Mucosa of descending colon (tissue), 3 donors: ENCODE results near the gene DPEP1. TPM values are rescaled to one million over a fixed set of nuclear protein-coding genes. Genes with fewer than 3 reads are reported as not detected.
A peak's percentile ranks its signal among the peaks of the same experiment; 100 is the strongest.

Experiments
- ATAC-seq: fragments of 200-7000 bp; cut with Tn5 transposase; one replicate; pipeline ENCODE4 v1.9.1; 2020; ENCODE audit warnings: mild to moderate bottlenecking, moderate library complexity
- DNase-seq, 3 donors: peaks; one replicate each; pipeline ENCODE4 v3.0.0-alpha.2; 2020
- H3K36me3 ChIP-seq: fragments of 200-600 bp; one replicate; pipeline ENCODE4 v1.8.0; 2021; ENCODE audit warnings: low read depth, mild to moderate bottlenecking
- H3K4me1 ChIP-seq: fragments of 200-600 bp; one replicate; pipeline ENCODE4 v1.8.0; 2021; ENCODE audit warnings: low read depth, mild to moderate bottlenecking
- H3K4me3 ChIP-seq: fragments of 200-600 bp; one replicate; pipeline ENCODE4 v1.8.0; 2021; ENCODE audit warnings: mild to moderate bottlenecking
- H3K9me3 ChIP-seq: fragments of 200-600 bp; one replicate; pipeline ENCODE4 v1.8.0; 2021; ENCODE audit warnings: mild to moderate bottlenecking
- intact Hi-C, 2 donors: fragments of 100-400 bp; cut with DNase I in 1 of 2; cut with micrococcal nuclease in 1 of 2; formaldehyde crosslinking; loops; one replicate each; pipeline versions ENCODE4 v1.11.0 to v1.11.1; 2022; cut with DNase I, micrococcal nuclease
- total RNA-seq, 3 donors: library from RNA; stranded (reverse); fragmentation: NEBNext Ultra II Directional in 2 of 3; extraction: Animal tissue kit (Norgen Biotek cat#: 25700) in 2 of 3; gene quantifications; one replicate each; pipeline versions ENCODE4 v1.2.1 to v1.2.4, GENCODE V29; 2021 to 2023
- TF ChIP-seq, protein P1 (sequence below): fragments of 200-600 bp; IDR thresholded peaks from one replicate; pipeline ENCODE4 v1.8.0; 2022; ENCODE audit warnings: antibody characterized with exemption, mild to moderate bottlenecking
- donor health status: DM: no; HTN: no; CAD: no; lungs with moderate emphysema.
- donor health status: DM: no; HTN: no; CAD: no.
- donor health status: DM: no; HTN: yes; CAD: no.

Gene DPEP1
- total RNA-seq, 3 donors from 2014 or later: 0.28 to 2.0 TPM; not detected in 1

DNA sequence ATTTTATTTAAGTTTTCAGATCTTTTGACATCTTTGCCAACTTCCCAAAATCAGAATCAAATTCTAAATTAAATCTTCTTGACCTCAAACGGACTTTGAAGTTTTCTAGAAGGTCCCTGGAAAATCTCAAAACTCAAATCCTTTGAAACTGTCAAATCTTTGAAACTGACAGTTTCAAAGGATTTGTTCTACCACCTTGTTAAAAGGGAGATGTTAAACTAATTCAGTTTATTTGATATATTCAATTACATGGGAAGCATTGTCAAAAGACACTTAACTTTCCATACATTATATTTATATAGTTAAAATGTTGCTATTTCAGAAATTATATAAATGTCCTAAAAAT is 3.4 kb upstream of the DPEP1 start:
- Histone ChIP-seq H3K4me3 (no peak overlapping the region), H3K4me1 (no peaks in the 10 kb centered on the region), H3K9me3 (no peaks in the 10 kb centered on the region), H3K36me3 (no peaks in the 10 kb centered on the region)
- intact Hi-C loops: no loop called here
- DNase-seq (no peak), ATAC-seq (no peak)
- TF ChIP-seq, protein P1, sequence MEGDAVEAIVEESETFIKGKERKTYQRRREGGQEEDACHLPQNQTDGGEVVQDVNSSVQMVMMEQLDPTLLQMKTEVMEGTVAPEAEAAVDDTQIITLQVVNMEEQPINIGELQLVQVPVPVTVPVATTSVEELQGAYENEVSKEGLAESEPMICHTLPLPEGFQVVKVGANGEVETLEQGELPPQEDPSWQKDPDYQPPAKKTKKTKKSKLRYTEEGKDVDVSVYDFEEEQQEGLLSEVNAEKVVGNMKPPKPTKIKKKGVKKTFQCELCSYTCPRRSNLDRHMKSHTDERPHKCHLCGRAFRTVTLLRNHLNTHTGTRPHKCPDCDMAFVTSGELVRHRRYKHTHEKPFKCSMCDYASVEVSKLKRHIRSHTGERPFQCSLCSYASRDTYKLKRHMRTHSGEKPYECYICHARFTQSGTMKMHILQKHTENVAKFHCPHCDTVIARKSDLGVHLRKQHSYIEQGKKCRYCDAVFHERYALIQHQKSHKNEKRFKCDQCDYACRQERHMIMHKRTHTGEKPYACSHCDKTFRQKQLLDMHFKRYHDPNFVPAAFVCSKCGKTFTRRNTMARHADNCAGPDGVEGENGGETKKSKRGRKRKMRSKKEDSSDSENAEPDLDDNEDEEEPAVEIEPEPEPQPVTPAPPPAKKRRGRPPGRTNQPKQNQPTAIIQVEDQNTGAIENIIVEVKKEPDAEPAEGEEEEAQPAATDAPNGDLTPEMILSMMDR: no peak

DNA sequence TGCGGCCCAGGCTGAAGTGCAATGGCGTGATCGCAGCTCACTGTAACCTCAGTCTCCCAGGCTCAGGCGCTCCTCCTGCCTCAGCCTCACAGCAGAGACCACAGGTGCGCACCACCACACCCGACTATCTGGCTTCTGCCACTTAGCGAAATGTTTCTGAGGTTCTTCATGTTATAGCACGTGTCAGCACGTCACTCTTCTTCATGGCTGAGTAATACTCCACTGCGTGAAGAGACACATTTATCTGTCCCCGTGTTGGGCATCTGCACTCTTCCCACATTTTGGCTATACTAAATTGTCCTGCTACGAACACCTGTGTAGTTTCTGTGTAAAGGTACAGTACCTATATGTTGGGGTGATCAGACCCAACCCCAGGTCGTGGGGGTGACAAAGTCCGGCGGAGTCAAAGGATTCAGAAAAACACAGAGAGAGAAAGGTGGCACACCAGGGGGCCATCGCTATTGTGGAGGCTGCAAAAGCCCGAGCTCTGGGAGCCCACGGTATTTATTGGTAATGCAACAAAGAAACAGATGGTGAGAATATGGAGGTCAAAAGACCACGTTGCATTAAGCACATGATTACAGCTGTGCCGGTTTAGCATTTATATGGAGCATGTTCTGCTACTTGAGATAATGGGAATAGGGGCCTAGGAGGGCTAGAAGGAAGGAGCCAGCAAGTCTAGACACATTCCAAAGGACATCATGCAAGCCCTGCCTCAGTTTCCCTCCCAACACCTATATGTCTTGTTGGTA is 851 bp upstream of the DPEP1 start:
- ATAC-seq: no peak
- no peaks in the 10 kb centered on the region for H3K36me3 ChIP-seq
- no peak for DNase-seq
- TF ChIP-seq, protein P1: no peak
- no peaks in the 10 kb centered on the region for H3K4me1 ChIP-seq
- intact Hi-C loops: no loop called here
- H3K4me3 ChIP-seq: no peak overlapping the region
- H3K9me3 ChIP-seq: no peaks in the 10 kb centered on the region

DNA sequence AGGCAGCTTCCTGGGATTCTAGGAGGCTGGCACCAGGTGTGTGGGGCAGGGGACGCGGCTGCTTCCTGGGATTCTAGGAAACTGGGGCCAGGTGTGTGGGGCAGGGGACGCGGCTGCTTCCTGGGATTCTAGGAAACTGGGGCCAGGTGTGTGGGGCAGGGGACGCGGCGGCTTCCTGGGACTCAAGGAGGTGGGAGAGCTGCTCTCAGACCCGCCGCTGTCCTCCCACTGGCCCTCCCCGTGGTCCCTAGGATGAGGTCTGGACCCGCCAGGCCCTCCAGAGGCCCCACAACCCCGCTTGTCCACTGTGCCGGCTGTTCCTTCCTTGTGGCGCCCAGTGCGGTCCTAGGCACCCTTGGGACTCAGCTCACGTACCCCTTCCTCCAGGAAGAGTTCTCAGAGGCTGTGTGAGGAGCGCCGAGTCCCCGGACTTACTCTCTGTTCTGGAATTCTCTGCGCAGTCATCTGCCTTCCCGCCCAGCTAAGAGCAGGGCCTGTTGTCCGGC is 565 bp downstream of the DPEP1 start:
- ATAC-seq: no peak
- Histone ChIP-seq H3K4me1 (no peaks in the 10 kb centered on the region), H3K9me3 (no peaks in the 10 kb centered on the region), H3K4me3 (no peak overlapping the region), H3K36me3 (no peaks in the 10 kb centered on the region)
- DNase-seq: no peak
- intact Hi-C loops: no loop called here
- TF ChIP-seq, protein P1: no peak

DNA sequence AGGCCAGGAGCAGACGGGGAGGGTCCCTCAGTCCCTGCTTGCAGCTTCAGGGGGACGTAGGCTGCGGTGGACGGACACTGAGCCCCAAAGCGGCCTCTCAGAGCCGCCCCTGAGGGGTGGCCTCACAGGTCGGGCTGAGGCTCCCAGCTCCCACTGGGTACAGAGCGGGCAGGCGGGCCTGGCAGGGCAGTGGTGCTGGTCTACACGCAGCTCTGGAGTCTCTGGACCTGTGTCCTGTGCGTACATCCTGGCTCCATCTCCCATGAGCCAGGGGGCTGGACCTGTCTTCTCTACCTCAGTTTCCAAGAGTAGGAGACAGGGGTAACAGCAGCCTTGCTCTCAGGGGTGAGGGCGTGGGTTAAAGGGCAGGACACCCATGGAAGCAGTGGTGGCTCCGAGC is 1.7 kb downstream of the DPEP1 start:
- Histone ChIP-seq H3K4me1 (no peaks in the 10 kb centered on the region), H3K9me3 (no peaks in the 10 kb centered on the region), H3K4me3 (no peak overlapping the region), H3K36me3 (no peaks in the 10 kb centered on the region)
- TF ChIP-seq, protein P1: no peak
- ATAC-seq (no peak), DNase-seq (no peak)
- intact Hi-C loops: no loop called here

DNA sequence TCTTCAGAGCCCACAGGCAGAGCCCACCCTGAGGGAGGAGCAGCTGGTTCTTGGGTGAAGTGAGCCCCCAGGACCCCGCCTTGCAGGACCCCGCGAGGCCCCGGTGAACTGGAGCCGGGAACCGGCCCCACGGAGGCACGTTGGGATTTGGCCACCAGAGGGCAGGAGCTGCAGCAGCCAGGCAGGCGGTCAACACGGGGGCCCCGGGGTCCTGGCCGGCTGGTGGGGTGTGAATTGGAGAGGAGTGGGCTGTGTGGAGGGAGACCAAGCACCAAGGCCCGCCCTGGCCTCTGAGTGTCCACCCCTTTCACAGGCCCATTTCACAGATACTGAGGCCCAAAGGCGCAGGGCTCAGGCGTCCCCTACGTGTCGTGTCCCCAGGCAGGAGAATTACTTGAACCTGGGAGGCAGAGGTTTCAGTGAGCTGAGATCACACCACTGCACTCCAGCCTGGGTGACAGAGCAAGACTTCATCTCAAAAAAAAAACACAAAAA is 2.2 kb downstream of the DPEP1 start:
- Histone ChIP-seq H3K36me3 (no peaks in the 10 kb centered on the region), H3K4me1 (no peaks in the 10 kb centered on the region), H3K9me3 (no peaks in the 10 kb centered on the region), H3K4me3 (no peak overlapping the region)
- TF ChIP-seq, protein P1: peak; percentile 67
- intact Hi-C loops: no loop called here
- peak; percentile 52 for ATAC-seq
- DNase-seq: peak in 2 of 3 donors; percentile 37 to 63
